ENCODE data around the gene TOX2. TPM values are rescaled to one million over a fixed set of nuclear protein-coding genes. Genes with fewer than 3 reads are reported as not detected.

TOX2 gene
- total RNA-seq, 1 experiment from 2014 or later: 85.4 TPM

DNA sequence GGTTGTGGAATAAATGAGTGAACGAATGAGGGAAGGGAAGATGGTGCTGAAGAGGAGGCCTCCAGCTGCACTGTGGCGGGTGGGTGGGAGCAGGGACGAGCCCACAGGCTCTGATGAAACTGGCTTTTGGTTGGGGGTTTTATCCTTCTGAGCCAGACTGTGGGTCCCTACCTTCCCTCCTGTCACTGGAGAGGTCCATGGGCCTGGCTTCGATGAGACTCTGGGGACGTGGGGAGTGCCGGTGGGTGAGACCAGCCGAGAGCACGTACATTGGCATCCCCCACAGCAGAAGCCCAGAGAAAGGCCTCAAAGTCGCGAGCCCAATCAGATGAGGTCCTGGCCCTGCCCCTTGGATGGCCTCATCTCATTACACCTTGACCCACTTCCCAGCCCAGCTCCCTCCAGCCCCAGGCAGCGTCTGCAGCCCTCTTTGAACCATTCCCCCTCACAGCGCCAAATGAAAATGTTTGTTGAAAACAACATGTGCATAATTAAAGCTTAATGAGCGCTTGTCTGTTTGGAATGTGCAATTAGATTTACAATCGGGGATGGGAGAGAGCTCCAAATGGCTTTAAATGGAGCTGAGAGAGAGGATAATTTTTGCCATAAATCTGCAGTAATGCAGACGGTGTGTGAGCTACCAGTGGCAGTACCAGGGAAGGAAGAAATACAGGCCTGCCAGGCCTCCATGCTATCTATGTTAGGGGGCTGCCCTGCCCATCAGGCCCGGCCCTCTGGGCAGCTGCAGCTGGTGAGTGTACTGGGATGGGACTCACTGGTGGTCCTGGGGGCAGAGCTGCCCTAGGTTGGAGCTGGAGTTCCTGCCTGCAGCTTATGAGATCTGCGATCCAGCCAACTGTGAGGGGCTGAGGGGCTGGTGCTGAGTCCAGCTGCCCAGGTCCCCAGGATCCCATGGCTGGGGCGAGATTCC lies 47.2 kb downstream of the TOX2 start:
- ATAC-seq: no peak
- Histone ChIP-seq H3K27ac (ENCODE audit: low read length) (peak overlapping the region; percentile 91), H3K27me3 (ENCODE audit: control insufficient read depth, insufficient read depth, low read length) (no peaks in the 10 kb centered on the region), H3K4me3 (ENCODE audit: low read depth in 2 of 2, low read length in 2 of 2) (no peak overlapping the region), H3K9me3 (ENCODE audit: control insufficient read depth, insufficient read depth, low read depth, low read length) (no peaks in the 10 kb centered on the region), H3K4me1 (ENCODE audit: control insufficient read depth, insufficient read depth, low read length) (peaks cover 78% of the 10 kb centered on the region), H3K36me3 (ENCODE audit: control insufficient read depth, insufficient read depth, low read length) (no peaks in the 10 kb centered on the region)
- no peak for DNase-seq (ENCODE audit: low read depth, low spot score)
- no TSS peak for BruUV-seq (replicated peaks)
- in situ Hi-C loops (cut with HindIII; ENCODE audit: low pct_unique_long_range_greater_than_20kb, low sequenced_read_pairs) (no loop called here), intact Hi-C loops (cut with micrococcal nuclease; ENCODE audit: unreplicated experiment) (no loop called here)
- TF ChIP-seq POLR2AphosphoS5 (IDR thresholded peaks at IDR 0.05; ENCODE audit: low read depth, low read length) (no peak), TCF7L2 (IDR thresholded peaks at IDR 0.05; ENCODE audit: low read depth, low read length) (no peak)
- TF ChIP-seq, protein P1, sequence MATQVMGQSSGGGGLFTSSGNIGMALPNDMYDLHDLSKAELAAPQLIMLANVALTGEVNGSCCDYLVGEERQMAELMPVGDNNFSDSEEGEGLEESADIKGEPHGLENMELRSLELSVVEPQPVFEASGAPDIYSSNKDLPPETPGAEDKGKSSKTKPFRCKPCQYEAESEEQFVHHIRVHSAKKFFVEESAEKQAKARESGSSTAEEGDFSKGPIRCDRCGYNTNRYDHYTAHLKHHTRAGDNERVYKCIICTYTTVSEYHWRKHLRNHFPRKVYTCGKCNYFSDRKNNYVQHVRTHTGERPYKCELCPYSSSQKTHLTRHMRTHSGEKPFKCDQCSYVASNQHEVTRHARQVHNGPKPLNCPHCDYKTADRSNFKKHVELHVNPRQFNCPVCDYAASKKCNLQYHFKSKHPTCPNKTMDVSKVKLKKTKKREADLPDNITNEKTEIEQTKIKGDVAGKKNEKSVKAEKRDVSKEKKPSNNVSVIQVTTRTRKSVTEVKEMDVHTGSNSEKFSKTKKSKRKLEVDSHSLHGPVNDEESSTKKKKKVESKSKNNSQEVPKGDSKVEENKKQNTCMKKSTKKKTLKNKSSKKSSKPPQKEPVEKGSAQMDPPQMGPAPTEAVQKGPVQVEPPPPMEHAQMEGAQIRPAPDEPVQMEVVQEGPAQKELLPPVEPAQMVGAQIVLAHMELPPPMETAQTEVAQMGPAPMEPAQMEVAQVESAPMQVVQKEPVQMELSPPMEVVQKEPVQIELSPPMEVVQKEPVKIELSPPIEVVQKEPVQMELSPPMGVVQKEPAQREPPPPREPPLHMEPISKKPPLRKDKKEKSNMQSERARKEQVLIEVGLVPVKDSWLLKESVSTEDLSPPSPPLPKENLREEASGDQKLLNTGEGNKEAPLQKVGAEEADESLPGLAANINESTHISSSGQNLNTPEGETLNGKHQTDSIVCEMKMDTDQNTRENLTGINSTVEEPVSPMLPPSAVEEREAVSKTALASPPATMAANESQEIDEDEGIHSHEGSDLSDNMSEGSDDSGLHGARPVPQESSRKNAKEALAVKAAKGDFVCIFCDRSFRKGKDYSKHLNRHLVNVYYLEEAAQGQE (IDR thresholded peaks at IDR 0.05; ENCODE audit: insufficient read depth in 1 of 2, low read depth in 2 of 2, low read length in 1 of 2): no peak
- ChIA-PET POLR2A (interaction anchor here (0.5 kb wide), 1 partner anchor 277 kb away, joined by 15 read pairs; no protein-coding TSS in a partner anchor), CTCF (no interaction called here)

DNA sequence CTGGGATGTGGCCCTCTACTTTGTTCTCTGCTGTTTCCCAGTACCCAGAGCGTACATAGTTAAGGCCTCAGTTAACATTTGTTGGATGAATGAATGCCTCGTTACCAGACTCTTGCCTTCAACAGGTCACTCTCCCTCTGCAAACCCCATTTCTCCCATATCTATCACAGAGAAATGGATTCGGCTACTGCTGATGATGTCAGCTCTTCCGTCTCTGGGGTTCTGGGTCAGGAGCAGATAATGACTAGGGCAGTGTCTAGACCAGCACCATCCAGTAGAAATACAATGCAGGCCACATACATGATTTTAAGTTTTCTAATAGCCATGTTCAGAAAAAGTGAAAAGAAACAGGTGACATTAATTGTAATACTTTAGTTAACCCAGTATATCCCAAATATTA lies 47.9 kb downstream of the TOX2 start:
- no peak for TF ChIP-seq SIN3A (IDR thresholded peaks at IDR 0.05; ENCODE audit: borderline replicate concordance, insufficient read depth, low read depth, low read length)
- TF ChIP-seq TCF7L2 (IDR thresholded peaks at IDR 0.05; ENCODE audit: low read depth, low read length): no peak
- ChIA-PET CTCF (no interaction called here), POLR2A (no interaction called here)
- no TSS peak for BruUV-seq (replicated peaks)
- intact Hi-C loops (cut with micrococcal nuclease; ENCODE audit: unreplicated experiment) (no loop called here), in situ Hi-C loops (cut with HindIII; ENCODE audit: low pct_unique_long_range_greater_than_20kb, low sequenced_read_pairs) (no loop called here)
- Histone ChIP-seq H3K4me1 (ENCODE audit: control insufficient read depth, insufficient read depth, low read length) (peaks cover 73% of the 10 kb centered on the region), H3K27me3 (ENCODE audit: control insufficient read depth, insufficient read depth, low read length) (no peaks in the 10 kb centered on the region), H3K27ac (ENCODE audit: low read length) (peak overlapping the region; percentile 91; the same call in 1 of the 2 replicates), H3K9me3 (ENCODE audit: control insufficient read depth, insufficient read depth, low read depth, low read length) (no peaks in the 10 kb centered on the region), H3K4me3 (ENCODE audit: low read depth in 2 of 2, low read length in 2 of 2) (no peak overlapping the region), H3K36me3 (ENCODE audit: control insufficient read depth, insufficient read depth, low read length) (no peaks in the 10 kb centered on the region)
- no peak for ATAC-seq
- DNase-seq (ENCODE audit: low read depth, low spot score): no peak

DNA sequence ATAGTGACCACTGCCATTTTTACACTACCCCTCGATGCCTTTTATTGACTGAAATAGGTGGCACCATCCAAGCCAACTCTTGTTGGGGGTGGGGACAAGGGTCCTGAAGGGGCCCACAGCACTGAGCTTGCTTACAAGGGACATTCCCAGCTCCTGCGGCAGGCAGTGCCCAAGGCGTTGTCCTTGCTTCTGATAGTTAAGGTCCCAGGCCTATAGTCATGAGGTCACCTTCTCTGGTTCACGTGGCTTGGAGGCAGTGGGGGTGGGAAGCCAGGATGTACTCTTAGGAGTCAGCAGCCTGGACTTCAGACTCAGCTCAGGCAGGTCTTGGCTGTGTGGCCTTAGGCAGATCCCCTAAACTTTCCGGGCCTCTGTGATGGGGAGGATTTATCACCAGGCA lies 48.6 kb downstream of the TOX2 start:
- no peak for DNase-seq (ENCODE audit: low read depth, low spot score)
- peaks cover 71% of the 10 kb centered on the region for H3K4me1 ChIP-seq (ENCODE audit: control insufficient read depth, insufficient read depth, low read length)
- POLR2A ChIA-PET: no interaction called here
- no peaks in the 10 kb centered on the region for H3K36me3 ChIP-seq (ENCODE audit: control insufficient read depth, insufficient read depth, low read length)
- no peaks in the 10 kb centered on the region for H3K9me3 ChIP-seq (ENCODE audit: control insufficient read depth, insufficient read depth, low read depth, low read length)
- TF ChIP-seq POLR2AphosphoS5 (IDR thresholded peaks at IDR 0.05; ENCODE audit: low read depth, low read length): no peak
- no peak for TF ChIP-seq CTCF (IDR thresholded peaks at IDR 0.05)
- TF ChIP-seq, protein P1 (IDR thresholded peaks at IDR 0.05; ENCODE audit: insufficient read depth in 1 of 2, low read depth in 2 of 2, low read length in 1 of 2): no peak
- TF ChIP-seq TCF7L2 (IDR thresholded peaks at IDR 0.05; ENCODE audit: low read depth, low read length): no peak
- no peak for TF ChIP-seq SIN3A (IDR thresholded peaks at IDR 0.05; ENCODE audit: borderline replicate concordance, insufficient read depth, low read depth, low read length)
- CTCF ChIA-PET: no interaction called here
- no TSS peak for BruUV-seq (replicated peaks)
- H3K4me3 ChIP-seq (ENCODE audit: low read depth in 2 of 2, low read length in 2 of 2): no peak overlapping the region
- H3K27me3 ChIP-seq (ENCODE audit: control insufficient read depth, insufficient read depth, low read length): no peaks in the 10 kb centered on the region
- ATAC-seq: peak; percentile 43; the same call in 1 of the 2 replicates
- H3K27ac ChIP-seq (ENCODE audit: low read length): peak overlapping the region; percentile 91
- intact Hi-C loops (cut with micrococcal nuclease; ENCODE audit: unreplicated experiment) (no loop called here), in situ Hi-C loops (cut with HindIII; ENCODE audit: low pct_unique_long_range_greater_than_20kb, low sequenced_read_pairs) (no loop called here)

Measured in Panc1 (cell line).